Neuronal stem cell (in vitro differentiated cells): Measurements from ENCODE around the gene PRKG2.

ENCODE experiments used
- DNase-seq: peaks from one replicate; pipeline ENCODE4 v3.0.0-alpha.2; 2013; ENCODE audit warnings: low spot score
- H2AFZ ChIP-seq: one replicate; pipeline ENCODE4 v1.6.1; 2013; ENCODE audit warnings: mild to moderate bottlenecking, low read length, inconsistent platforms
- H2AK5ac ChIP-seq: 2 replicates; pipeline ENCODE4 v1.6.1; 2013; ENCODE audit warnings: low read depth, mild to moderate bottlenecking, inconsistent platforms, low read length, moderate library complexity, mixed read lengths
- H2BK120ac ChIP-seq: 2 replicates; pipeline ENCODE4 v1.6.1; 2013; ENCODE audit warnings: low read depth, mild to moderate bottlenecking, inconsistent platforms, low read length, moderate library complexity, mixed read lengths
- H2BK12ac ChIP-seq: one replicate; pipeline ENCODE4 v1.6.1; 2013; ENCODE audit warnings: low read length, inconsistent platforms
- H2BK15ac ChIP-seq: 2 replicates; pipeline ENCODE4 v1.6.1; 2013; ENCODE audit warnings: mild to moderate bottlenecking, low read length, inconsistent platforms, mixed read lengths
- H2BK5ac ChIP-seq: one replicate; pipeline ENCODE4 v1.6.1; 2013; ENCODE audit warnings: inconsistent platforms, mild to moderate bottlenecking, low read length, moderate library complexity
- H3K14ac ChIP-seq: one replicate; pipeline ENCODE4 v1.6.1; 2013; ENCODE audit warnings: low read length, inconsistent platforms
- H3K18ac ChIP-seq: 2 replicates; pipeline ENCODE4 v1.6.1; 2013; ENCODE audit warnings: low read length, inconsistent platforms
- H3K23ac ChIP-seq: 2 replicates; pipeline ENCODE4 v1.6.1; 2013; ENCODE audit warnings: low read depth, mild to moderate bottlenecking, mixed read lengths, low read length, inconsistent platforms; ENCODE audit not compliant: poor library complexity
- H3K27ac ChIP-seq: replicated peaks from 3 replicates; pipeline ENCODE4 v1.5.1; 2013; ENCODE audit warnings: low read length, inconsistent platforms
- H3K27me3 ChIP-seq, 3 experiments: 2 replicates each; pipeline ENCODE4 v1.6.1; 2013; ENCODE audit warnings: low read length in 3 of 3, mild to moderate bottlenecking in 2 of 3, inconsistent platforms in 1 of 3, low read depth in 1 of 3, mixed read lengths in 1 of 3, moderate library complexity in 1 of 3; ENCODE audit not compliant: control insufficient read depth in 3 of 3, insufficient read depth in 3 of 3
- H3K36me3 ChIP-seq, 2 donors: replicated peaks in 1 of 2; 2 replicates each; pipeline ENCODE4 v1.6.1; 2013; ENCODE audit warnings: low read length in 2 of 2; ENCODE audit not compliant: control insufficient read depth in 2 of 2, insufficient read depth in 2 of 2
- H3K4ac ChIP-seq: 2 replicates; pipeline ENCODE4 v1.6.1; 2013; ENCODE audit warnings: inconsistent platforms, mild to moderate bottlenecking, low read length, moderate library complexity
- H3K4me1 ChIP-seq, 2 donors: 1 replicate in 1 of 2; 2 replicates in 1 of 2; pipeline ENCODE4 v1.6.1; 2013; ENCODE audit warnings: low read length in 2 of 2, low read depth in 1 of 2; ENCODE audit not compliant: control insufficient read depth in 2 of 2, insufficient read depth in 1 of 2
- H3K4me2 ChIP-seq: one replicate; pipeline ENCODE4 v1.6.1; 2013; ENCODE audit warnings: mild to moderate bottlenecking, low read length, inconsistent platforms; ENCODE audit not compliant: insufficient read depth, poor library complexity, severe bottlenecking
- H3K4me3 ChIP-seq, 2 donors: 2 replicates each; pipeline ENCODE4 v1.5.1; 2013; ENCODE audit warnings: low read length in 2 of 2, mild to moderate bottlenecking in 2 of 2, inconsistent platforms in 1 of 2, moderate library complexity in 1 of 2
- H3K79me1 ChIP-seq: one replicate; pipeline ENCODE4 v1.6.1; 2013; ENCODE audit warnings: low read depth, mild to moderate bottlenecking, inconsistent platforms, low read length, moderate library complexity
- H3K9ac ChIP-seq: one replicate; pipeline ENCODE4 v1.6.1; 2013; ENCODE audit warnings: mild to moderate bottlenecking, low read depth, low read length, inconsistent platforms; ENCODE audit not compliant: poor library complexity
- H3K9me3 ChIP-seq, 2 donors: replicated peaks in 1 of 2; 2 replicates each; pipeline versions ENCODE3 to v1.6.1; 2013; ENCODE audit warnings: low read length in 2 of 2, mild to moderate bottlenecking in 2 of 2, inconsistent platforms in 1 of 2, low read depth in 1 of 2, mixed read lengths in 1 of 2, moderate library complexity in 1 of 2; ENCODE audit not compliant: control insufficient read depth in 2 of 2, insufficient read depth in 1 of 2
- H4K8ac ChIP-seq: one replicate; pipeline ENCODE4 v1.6.1; 2013; ENCODE audit warnings: low read depth, mild to moderate bottlenecking, inconsistent platforms, low read length, moderate library complexity
- H4K91ac ChIP-seq: one replicate; pipeline ENCODE4 v1.6.1; 2013; ENCODE audit warnings: low read length, low read depth, mild to moderate bottlenecking, inconsistent platforms; ENCODE audit not compliant: poor library complexity
- WGBS, 2 donors: extraction: QIAGEN DNeasy Blood & Tissue Kit; methylation state at CpG; one replicate each; pipeline ENCODE4 v1.1.7; 2013; ENCODE audit warnings: missing lambda C conversion rate in 2 of 2, mixed read lengths in 1 of 2; ENCODE audit not compliant: insufficient read length in 2 of 2, insufficient replicate concordance in 1 of 2; ENCODE audit errors: extremely low coverage in 2 of 2; 5-methylcytosine and 5-hydroxymethylcytosine counted together

PRKG2 gene

DNA sequence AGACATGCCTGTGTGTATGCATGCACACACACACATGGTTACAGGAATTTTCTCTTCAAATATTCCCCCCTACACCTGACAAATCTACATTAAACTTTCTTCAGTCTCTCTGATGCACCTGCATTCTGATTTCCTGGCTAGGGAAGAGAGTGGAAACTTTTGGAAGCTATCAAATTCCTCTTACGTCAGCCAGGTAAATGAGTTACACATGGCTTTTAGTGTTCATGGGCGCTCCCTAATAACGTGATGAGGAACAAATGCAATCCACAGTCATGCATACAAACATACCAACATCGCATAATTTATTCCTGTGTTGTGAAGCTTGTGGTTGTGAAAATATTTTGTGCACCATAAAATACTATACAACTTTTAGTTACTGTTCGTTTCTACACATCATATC lies 149.6 kb downstream of the PRKG2 start:
- no peak for DNase-seq
- H2AK5ac ChIP-seq = no peak overlapping the region
- no CpG with 5 or more reads among the region's 5 CpGs for WGBS, 2 donors

DNA sequence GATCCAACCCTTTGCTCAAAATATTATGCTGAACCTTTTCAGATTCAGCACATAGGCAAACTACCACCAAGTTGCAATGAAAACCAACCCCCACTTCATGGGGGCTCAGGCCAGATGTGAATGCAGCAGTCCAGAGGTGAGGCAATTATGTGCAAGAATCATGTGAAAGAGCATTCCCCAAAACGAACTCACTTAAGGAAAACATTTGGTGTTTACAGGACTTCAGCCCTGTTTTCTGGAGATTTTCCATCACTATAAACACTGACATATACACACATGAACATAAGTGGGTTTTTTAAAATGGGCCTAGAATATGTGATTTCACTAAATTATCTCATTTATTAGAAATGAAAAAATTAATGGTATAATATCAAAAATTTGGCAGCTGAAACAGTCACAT lies 153.0 kb downstream of the PRKG2 start:
- no peak overlapping the region for H2AK5ac ChIP-seq
- no peaks in the 10 kb centered on the region for H3K9me3 ChIP-seq
- no peak overlapping the region for H3K9ac ChIP-seq
- H3K4me3 ChIP-seq = no peak overlapping the region
- H3K14ac ChIP-seq = no peak overlapping the region
- no peak overlapping the region for H4K91ac ChIP-seq
- DNase-seq = no peak
- H3K18ac ChIP-seq = no peak overlapping the region
- no peak overlapping the region for H4K8ac ChIP-seq
- no peak overlapping the region for H2BK15ac ChIP-seq
- H3K4ac ChIP-seq = no peak overlapping the region
- H2BK5ac ChIP-seq = no peak overlapping the region
- no peak overlapping the region for H3K27ac ChIP-seq
- no peaks in the 10 kb centered on the region for H3K4me1 ChIP-seq
- H2BK120ac ChIP-seq = no peak overlapping the region
- H3K4me2 ChIP-seq = no peak overlapping the region
- no peaks in the 10 kb centered on the region for H3K79me1 ChIP-seq
- no CpG with 5 or more reads among the region's 1 CpG for WGBS, 2 donors
- no peak overlapping the region for H2BK12ac ChIP-seq
- no peak overlapping the region for H3K23ac ChIP-seq
- no peak overlapping the region for H2AFZ ChIP-seq
- H3K36me3 ChIP-seq = no peaks in the 10 kb centered on the region
- no peaks in the 10 kb centered on the region for H3K27me3 ChIP-seq

More for the DNA sequence above, 149.6 kb downstream of the PRKG2 start:
- Histone ChIP-seq H2BK5ac (no peak overlapping the region), H3K4me3 (no peak overlapping the region), H3K9me3 (no peaks in the 10 kb centered on the region), H3K27ac (no peak overlapping the region), H3K36me3 (no peaks in the 10 kb centered on the region), H3K18ac (no peak overlapping the region), H3K4ac (no peak overlapping the region), H2BK15ac (no peak overlapping the region), H3K23ac (no peak overlapping the region), H3K9ac (no peak overlapping the region), H3K4me1 (no peaks in the 10 kb centered on the region), H3K79me1 (no peaks in the 10 kb centered on the region), H3K14ac (no peak overlapping the region), H4K8ac (no peak overlapping the region), H4K91ac (no peak overlapping the region), H3K4me2 (no peak overlapping the region), H2BK12ac (no peak overlapping the region), H2BK120ac (no peak overlapping the region), H3K27me3 (no peaks in the 10 kb centered on the region), H2AFZ (no peak overlapping the region)

DNA sequence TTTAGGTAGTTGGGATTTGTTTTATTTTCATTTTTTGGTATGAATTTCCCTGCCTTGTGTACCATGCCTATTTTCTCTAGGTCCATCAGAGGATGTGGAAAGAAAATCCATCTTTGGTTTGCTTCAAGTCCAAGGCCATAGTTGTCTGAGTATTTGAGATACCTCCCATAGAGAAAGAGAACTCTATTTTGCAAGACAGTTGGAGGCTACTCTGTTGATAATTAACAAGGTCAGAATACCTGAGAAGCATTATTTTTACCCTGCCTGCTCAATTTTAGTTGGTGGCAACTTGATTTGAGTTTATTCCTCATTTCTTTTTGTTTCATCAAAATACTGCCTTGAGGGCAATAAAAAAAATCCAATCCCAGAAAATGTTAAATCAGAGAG lies 153.7 kb downstream of the PRKG2 start:
- Histone ChIP-seq H3K4me2 (no peak overlapping the region), H2AFZ (no peak overlapping the region), H3K4me1 (no peaks in the 10 kb centered on the region), H3K4me3 (no peak overlapping the region), H4K91ac (no peak overlapping the region), H3K36me3 (no peaks in the 10 kb centered on the region), H3K27ac (no peak overlapping the region), H3K4ac (no peak overlapping the region), H2BK12ac (no peak overlapping the region), H3K14ac (no peak overlapping the region), H4K8ac (no peak overlapping the region), H3K9me3 (no peaks in the 10 kb centered on the region), H3K9ac (no peak overlapping the region), H2BK15ac (no peak overlapping the region), H3K18ac (no peak overlapping the region), H3K79me1 (no peaks in the 10 kb centered on the region), H2BK120ac (no peak overlapping the region), H3K27me3 (no peaks in the 10 kb centered on the region), H2AK5ac (no peak overlapping the region), H2BK5ac (no peak overlapping the region), H3K23ac (no peak overlapping the region)
- DNase-seq = no peak

DNA sequence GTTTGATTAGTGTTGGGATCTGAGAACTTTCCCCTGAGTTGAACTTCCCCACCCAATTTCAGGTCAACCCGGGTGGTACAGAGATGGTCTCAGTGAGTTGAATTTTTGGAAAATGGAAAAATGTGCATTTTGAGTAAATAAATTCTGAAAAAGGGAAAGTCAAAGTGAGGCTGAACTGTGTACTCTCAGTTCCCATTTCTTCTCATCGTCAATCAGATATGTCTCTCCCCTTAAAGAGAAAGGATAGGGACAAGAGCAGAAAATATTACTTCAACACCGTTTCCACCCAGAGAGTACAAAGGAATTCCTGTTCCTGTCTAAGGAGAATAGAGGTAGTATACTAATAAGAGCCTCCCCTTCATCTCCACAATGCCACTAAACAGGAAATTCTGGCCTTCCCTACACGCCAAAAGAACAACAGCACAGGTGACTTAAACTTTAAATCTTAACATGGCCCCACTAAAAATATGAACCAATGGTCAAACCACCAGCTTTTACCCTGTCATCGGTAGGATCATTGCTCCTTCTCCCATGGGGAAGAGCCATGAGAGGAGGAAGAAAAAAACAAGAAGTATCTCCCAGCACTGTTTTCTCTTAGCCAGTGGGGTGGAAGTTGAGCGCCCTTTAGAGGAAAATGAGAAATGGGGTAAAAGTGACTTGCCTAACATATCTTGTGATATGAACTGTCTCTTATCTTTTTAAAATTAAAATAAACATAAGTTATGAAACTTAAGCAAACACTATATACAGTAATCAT lies 154.3 kb downstream of the PRKG2 start:
- Histone ChIP-seq H3K79me1 (no peaks in the 10 kb centered on the region), H3K4me2 (no peak overlapping the region), H3K23ac (no peak overlapping the region), H3K4me1 (no peaks in the 10 kb centered on the region), H3K9ac (no peak overlapping the region), H2BK5ac (no peak overlapping the region), H3K4ac (no peak overlapping the region), H2AFZ (no peak overlapping the region), H3K9me3 (no peaks in the 10 kb centered on the region), H3K4me3 (no peak overlapping the region), H3K27me3 (no peaks in the 10 kb centered on the region), H3K14ac (no peak overlapping the region), H3K18ac (no peak overlapping the region), H4K91ac (no peak overlapping the region), H2BK15ac (no peak overlapping the region), H2AK5ac (no peak overlapping the region), H2BK120ac (no peak overlapping the region), H3K27ac (no peak overlapping the region), H2BK12ac (no peak overlapping the region), H4K8ac (no peak overlapping the region), H3K36me3 (no peaks in the 10 kb centered on the region)
- no peak for DNase-seq
- no CpG with 5 or more reads among the region's 6 CpGs for WGBS, 2 donors
